Measurements from ENCODE around the gene TRAPPC1.
A peak's percentile ranks its signal among the peaks of the same experiment; 100 is the strongest.

The TRAPPC1 gene

GRCh38 chr17:7931709-7932482 is at the start of gene TRAPPC1, which contains the start of gene CNTROB:
Gene TRAPPC1 (minus strand): TSS chr17:7931946. CDS start chr17:7931829, 117 bp downstream.
Gene CNTROB (plus strand): TSS chr17:7932206. CDS start chr17:7933080, 874 bp downstream.
- DNase-seq (ENCODE audit: extremely low read depth, low read depth): peak; percentile 98
- TF ChIP-seq CTCF (IDR thresholded peaks at IDR 0.05; ENCODE audit: low read depth, low read length): no peak

GRCh38 chr17:7977805-7978204 is 46.1 kb upstream of the TRAPPC1 start:
- no peak for DNase-seq (ENCODE audit: extremely low read depth, low read depth)
- no peak for TF ChIP-seq CTCF (IDR thresholded peaks at IDR 0.05; ENCODE audit: low read depth, low read length)

- DNase-seq (ENCODE audit: extremely low read depth, low read depth): no peak
- no peak for TF ChIP-seq CTCF (IDR thresholded peaks at IDR 0.05; ENCODE audit: low read depth, low read length)
Observed at GRCh38 chr17:7977039-7977438, 45.3 kb upstream of the TRAPPC1 start.

- DNase-seq (ENCODE audit: extremely low read depth, low read depth): no peak
- TF ChIP-seq CTCF (IDR thresholded peaks at IDR 0.05; ENCODE audit: low read depth, low read length): no peak
Observed at GRCh38 chr17:7974638-7975131, 42.9 kb upstream of the TRAPPC1 start.

- DNase-seq (ENCODE audit: extremely low read depth, low read depth): no peak
Observed at GRCh38 chr17:7972131-7972785, 40.5 kb upstream of the TRAPPC1 start.

GRCh38 chr17:7971651-7972050 is 39.9 kb upstream of the TRAPPC1 start:
- DNase-seq (ENCODE audit: extremely low read depth, low read depth): no peak
- TF ChIP-seq CTCF (IDR thresholded peaks at IDR 0.05; ENCODE audit: low read depth, low read length): no peak

More at GRCh38 chr17:7972131-7972785, 40.5 kb upstream of the TRAPPC1 start:
- peak; percentile 12 for TF ChIP-seq CTCF (IDR thresholded peaks at IDR 0.05; ENCODE audit: low read depth, low read length)

- DNase-seq (ENCODE audit: extremely low read depth, low read depth): no peak
- no peak for TF ChIP-seq CTCF (IDR thresholded peaks at IDR 0.05; ENCODE audit: low read depth, low read length)
Observed at GRCh38 chr17:7969433-7969832, 37.7 kb upstream of the TRAPPC1 start.

Measured in AG09319 (cell line).